Fibroblast of the aortic adventitia (primary cell): ENCODE data around the gene WNT11. TPM values are rescaled to one million over a fixed set of nuclear protein-coding genes. Genes with fewer than 3 reads are reported as not detected.

Experiments
- DNase-seq: peaks from one replicate; pipeline ENCODE4 v3.0.0-alpha.2; 2010; ENCODE audit warnings: low read depth
- H3K4me3 ChIP-seq: 2 replicates; pipeline ENCODE4 v1.5.1; 2011; ENCODE audit warnings: low read depth, mild to moderate bottlenecking, control low read depth, low read length, moderate library complexity
- CTCF ChIP-seq: IDR thresholded peaks from 2 replicates; pipeline ENCODE4 v1.5.1; 2011; ENCODE audit warnings: mild to moderate bottlenecking, low read length, control low read depth, inconsistent platforms; ENCODE audit not compliant: insufficient read depth
- total RNA-seq: library from RNA; depleted of rRNA; stranded (reverse); fragments of >200 nt; gene quantifications from 2 replicates; pipeline ENCODE4 v1.2.3, GENCODE V29; 2012; ENCODE audit warnings: low replicate concordance

WNT11 gene
- total RNA-seq, 1 donor, result 1.2 TPM

GRCh38 chr11:76249195-76249741, 43.0 kb upstream of the WNT11 start:
- no peak for TF ChIP-seq CTCF
- DNase-seq, result no peak
- no peak overlapping the region for H3K4me3 ChIP-seq

GRCh38 chr11:76248210-76248609, 41.9 kb upstream of the WNT11 start:
- peak; percentile 29 for TF ChIP-seq CTCF
- no peak overlapping the region for H3K4me3 ChIP-seq
- no peak for DNase-seq

GRCh38 chr11:76247091-76247490, 40.8 kb upstream of the WNT11 start:
- DNase-seq, result no peak
- no peak overlapping the region for H3K4me3 ChIP-seq
- no peak for TF ChIP-seq CTCF

GRCh38 chr11:76246271-76246933, 40.1 kb upstream of the WNT11 start:
- DNase-seq, result no peak
- no peak overlapping the region for H3K4me3 ChIP-seq
- no peak for TF ChIP-seq CTCF

- no peak overlapping the region for H3K4me3 ChIP-seq
- DNase-seq, result no peak
- no peak for TF ChIP-seq CTCF
Measured at GRCh38 chr11:76245720-76246119, 39.4 kb upstream of the WNT11 start.

GRCh38 chr11:76244316-76244851, 38.1 kb upstream of the WNT11 start:
- no peak overlapping the region for H3K4me3 ChIP-seq
- TF ChIP-seq CTCF, result no peak
- DNase-seq, result no peak

GRCh38 chr11:76243957-76244285, 37.6 kb upstream of the WNT11 start:
- TF ChIP-seq CTCF, result no peak
- no peak for DNase-seq
- H3K4me3 ChIP-seq, result no peak overlapping the region
